NK-92 treated with Interleukin-12 subunit alpha and Interleukin-12 subunit beta, amount 100 ng/mL, for 24 hours (cell line): ENCODE measurements around the gene PACRG.

ENCODE experiments used
- DNase-seq: peaks from one replicate; lab custom pipeline; 2025; lab: John Stamatoyannopoulos, UW

Gene PACRG

DNA sequence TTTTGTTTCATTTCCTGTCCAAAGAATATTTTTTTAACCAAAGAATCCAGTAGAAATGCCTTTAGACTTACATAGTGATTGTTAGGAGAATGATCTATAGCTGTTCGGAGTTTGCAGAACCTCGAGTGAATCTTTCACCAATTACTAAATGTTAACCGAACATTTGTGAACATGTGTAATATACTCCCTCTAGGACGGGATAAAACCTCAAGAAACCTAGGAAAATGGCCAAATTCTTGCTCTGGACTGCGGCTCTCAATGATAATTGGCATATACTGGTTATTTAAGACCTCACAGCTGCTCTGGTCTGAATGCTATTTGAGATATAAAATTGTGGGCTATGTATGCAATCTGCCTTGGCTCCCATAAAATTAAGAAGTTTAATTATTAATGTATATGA, 137.1 kb downstream of the PACRG start:
- DNase-seq = no peak

- DNase-seq = no peak
Observed at GRCh38 chr6:162866656-162867055, 138.9 kb downstream of the PACRG start.

DNA sequence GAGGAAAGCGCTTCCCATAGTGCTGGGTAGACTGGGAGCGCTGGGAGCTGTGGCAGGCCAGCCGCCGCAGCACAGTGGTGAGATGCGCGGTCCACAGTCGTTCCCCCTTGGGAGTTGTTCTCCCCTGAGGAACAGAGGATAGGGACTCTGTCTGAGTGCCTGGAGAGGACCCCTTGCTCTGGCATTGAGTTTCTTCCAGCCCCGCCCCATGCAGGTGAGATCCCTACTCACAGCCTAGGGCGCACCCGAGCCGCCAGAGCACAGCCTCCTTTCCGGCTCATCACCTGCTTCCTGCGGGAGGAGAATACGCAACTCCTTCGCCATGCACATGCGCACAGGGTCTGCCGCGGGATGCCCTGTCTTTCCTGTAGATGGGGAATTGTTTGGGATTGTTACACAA, 140.6 kb downstream of the PACRG start:
- no peak for DNase-seq

DNA sequence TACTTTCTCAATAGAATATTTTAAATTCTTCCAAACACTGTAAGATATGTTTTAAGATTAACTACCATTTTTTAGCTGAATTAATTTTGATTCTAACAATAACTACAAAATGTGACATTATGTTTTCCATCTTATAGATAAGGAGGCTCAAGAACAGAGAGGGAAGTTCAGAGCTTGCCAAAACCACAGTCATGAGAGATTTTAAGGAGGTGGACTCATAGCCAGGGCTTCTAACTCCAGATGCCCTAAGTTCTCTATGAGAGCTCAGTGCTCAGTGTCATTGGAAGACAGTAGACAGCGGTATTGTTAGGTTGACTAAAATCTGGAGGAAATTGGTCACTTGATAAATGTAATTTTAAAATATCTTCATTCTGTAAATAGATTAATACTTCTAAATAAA, 144.2 kb downstream of the PACRG start:
- no peak for DNase-seq

DNA sequence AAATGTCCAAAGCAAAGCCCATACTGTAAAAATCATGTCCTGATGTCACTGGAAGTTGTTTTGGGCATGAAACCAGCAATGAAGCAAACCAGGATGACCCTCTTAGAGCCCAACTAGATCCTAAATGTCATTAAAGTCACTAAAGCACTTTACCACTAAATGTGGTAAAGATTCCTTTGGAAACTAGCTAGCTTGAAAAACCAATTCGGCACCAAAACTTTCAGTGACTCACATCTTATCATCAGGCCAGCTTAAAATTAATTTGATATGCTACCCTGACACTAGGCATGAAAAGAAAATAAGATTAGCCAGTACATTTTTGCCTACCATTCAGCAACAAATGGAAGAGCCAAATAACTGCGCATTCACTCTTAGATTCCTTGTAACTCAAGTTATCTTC, 145.8 kb downstream of the PACRG start:
- no peak for DNase-seq

DNA sequence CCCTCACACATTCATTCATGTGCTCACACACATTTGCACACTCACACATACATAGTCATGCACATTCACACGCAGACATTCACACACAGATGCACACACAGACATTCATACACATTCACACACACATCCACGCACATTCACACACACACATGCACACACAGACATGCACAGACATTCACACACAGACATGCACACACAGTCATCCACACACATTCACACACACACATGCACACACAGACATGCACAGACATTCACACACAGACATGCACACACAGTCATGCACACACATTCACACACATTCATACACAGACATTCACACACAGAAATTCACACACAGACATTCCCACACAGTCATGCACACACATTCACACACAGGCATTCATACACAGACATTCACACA, 147.3 kb downstream of the PACRG start:
- no peak for DNase-seq

GRCh38 chr6:162882801-162883481, 155.2 kb downstream of the PACRG start:
- DNase-seq = no peak

DNA sequence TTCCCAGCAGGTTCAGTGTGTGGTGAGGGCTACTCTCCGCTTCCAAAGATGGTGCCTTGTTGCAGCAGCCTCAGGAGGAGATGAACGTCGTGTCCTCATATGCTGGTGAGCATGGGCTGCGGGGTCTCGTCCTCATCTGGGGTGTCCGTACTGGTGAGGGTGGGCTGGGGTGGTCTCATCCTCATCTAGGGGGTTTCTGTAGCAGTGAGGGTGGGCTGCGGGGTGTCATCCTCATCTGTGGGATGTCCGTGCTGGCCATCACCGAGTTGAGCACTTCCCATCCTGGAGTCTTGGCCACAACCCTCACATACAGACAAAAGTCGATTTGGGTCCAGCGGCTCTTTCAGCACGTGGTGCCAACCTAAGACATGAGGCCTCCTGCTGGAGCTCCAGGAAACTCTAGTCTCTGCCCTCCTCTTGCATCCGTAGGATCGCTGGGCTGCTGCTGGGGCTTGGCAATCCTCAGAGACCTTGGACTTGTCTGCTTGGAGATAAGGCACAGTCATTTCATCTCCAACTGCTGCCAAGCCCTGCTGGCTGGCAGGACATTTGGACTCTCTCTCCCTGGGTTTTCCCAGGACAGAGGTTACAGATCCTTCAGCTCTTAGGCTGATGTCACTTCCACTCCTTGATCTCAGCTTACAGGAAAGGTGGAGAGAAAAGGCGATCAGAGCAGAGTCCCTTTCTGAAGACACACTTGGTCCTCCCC, 160.4 kb downstream of the PACRG start:
- no peak for DNase-seq

GRCh38 chr6:162889303-162889702, 161.5 kb downstream of the PACRG start:
- no peak for DNase-seq

GRCh38 chr6:162898011-162898410, 170.2 kb downstream of the PACRG start:
- DNase-seq = no peak

DNA sequence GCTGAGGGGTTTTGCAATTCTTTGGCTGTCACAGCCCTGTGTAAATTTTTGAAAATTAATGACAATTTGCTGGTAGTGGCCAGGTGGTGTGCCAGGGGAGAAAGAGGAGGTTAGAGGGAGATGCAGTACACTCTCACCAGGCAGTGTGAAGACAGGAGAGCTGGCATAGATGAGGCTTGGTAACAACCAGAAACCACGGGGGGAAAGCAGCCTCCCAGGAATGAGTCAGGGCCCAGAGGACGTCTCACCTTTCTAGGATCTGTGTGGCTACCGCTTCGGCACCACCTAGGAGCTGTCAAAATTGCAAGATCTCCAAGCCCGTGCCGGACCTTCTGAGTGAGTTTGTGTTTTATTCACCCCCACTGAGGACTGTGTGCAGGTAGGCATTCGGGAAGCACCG, 171.4 kb downstream of the PACRG start:
- DNase-seq = no peak

- DNase-seq = no peak
Observed at GRCh38 chr6:162900503-162900902, 172.7 kb downstream of the PACRG start.

DNA sequence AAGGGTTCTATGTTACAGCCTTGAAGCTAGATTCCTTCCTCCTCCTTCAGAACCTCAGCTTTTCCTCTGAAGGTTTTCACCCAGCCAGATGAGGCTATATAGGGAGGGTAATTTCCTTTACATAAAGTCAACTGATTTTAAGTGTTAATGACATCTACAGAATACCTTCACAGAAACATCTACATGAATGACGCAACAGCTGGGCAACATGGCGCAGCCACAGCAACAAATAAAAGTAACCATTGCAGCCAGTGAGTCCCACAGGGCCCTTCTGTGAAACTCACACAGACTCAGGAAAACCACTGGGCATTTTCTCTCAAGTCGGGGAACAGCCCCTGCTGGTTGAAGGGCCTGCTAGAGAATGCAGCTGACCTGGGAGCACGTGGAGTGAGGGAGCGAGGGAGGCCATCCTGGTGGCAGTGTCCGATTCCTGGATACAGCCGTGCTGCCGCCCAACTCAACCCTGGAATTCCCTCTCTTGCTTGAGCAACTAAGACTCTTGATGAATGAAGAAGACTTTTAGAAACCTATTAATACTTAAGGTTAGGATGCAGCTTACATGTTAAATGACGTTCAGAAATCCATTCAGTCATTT, 176.4 kb downstream of the PACRG start:
- DNase-seq = no peak

DNA sequence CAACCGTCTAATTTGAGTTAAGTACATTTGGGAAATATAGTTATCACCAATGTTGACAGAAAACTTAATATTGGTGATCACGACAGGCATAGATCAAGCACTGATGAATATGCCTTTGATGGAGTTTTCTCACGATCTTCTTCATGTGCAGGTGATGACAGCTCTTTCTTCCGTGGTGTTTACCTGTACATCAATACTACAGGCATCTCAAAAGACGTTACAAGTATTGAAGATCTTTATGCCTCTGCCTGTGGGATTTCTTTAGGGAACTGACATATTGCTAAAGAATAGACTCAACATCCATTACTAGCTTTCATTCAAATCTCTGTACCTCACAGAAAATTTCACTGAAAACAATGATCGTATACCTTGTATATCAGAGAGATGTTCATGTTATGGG, 178.7 kb downstream of the PACRG start:
- DNase-seq = no peak

GRCh38 chr6:162907876-162908481, 180.2 kb downstream of the PACRG start:
- DNase-seq = no peak

DNA sequence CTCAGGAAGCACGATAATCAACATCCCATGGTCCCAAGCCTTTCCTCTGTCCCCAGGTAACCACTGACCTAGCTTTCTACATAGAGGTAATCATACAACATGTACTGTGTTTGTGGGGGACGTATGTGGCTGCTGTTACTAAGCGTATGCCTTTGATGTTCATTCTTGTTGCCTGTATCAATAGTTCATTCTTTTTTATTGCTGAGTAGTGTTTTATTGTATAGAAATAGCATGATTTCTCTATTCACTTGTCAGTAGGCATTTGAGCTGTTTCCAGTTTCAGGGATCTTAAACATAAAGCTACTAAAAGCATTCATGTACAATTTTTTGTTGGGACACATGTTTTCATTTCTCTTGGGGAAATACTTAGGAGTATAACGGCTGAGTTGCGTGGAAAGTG, 185.4 kb downstream of the PACRG start:
- no peak for DNase-seq

GRCh38 chr6:162917506-162917905, 189.7 kb downstream of the PACRG start:
- DNase-seq = no peak

- DNase-seq = no peak
Observed at GRCh38 chr6:162921062-162921461, 193.3 kb downstream of the PACRG start.

DNA sequence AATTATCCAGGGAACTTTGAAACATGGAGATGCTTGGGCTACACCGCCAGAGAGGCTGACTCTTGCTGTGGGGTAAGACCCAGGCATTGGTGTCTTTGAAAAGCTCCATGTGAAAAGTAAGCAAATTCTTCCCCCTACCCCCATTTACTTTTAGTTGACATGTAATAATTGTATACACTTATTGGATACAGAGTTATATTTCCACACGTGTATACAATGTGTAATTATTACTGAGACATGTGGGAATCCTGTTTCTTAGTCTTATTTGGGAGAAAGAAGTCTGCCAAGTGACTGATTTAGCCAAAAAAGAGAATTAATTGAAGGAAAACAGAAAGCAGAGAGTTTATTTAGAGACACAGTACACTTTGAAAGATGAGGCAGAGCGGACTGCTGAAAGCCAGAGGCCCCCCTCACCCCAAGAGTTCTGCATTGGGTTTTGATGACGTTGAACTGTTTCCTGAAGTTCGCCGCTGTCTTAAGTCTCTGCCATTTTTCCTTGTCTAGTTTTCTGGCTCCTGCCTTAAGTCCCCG, 193.8 kb downstream of the PACRG start:
- no peak for DNase-seq

- no peak for DNase-seq
Observed at GRCh38 chr6:162922563-162923166, 194.9 kb downstream of the PACRG start.

- DNase-seq = no peak
Observed at GRCh38 chr6:162934844-162935243, 207.1 kb downstream of the PACRG start.

GRCh38 chr6:162940426-162940825, 212.7 kb downstream of the PACRG start:
- no peak for DNase-seq
